Cardiac muscle cell (in vitro differentiated cells and primary cell): Measurements from ENCODE around the gene MPST. TPM values are rescaled to one million over a fixed set of nuclear protein-coding genes. Genes with fewer than 3 reads are reported as not detected.

Experiments
- DNase-seq, 2 donors: peaks; one replicate each; pipeline versions ENCODE4 v3.0.0 to v3.0.0-alpha.2; 2010 to 2017; ENCODE audit warnings: low read depth in 1 of 2, low spot score in 1 of 2
- H3K27ac ChIP-seq: fragments of 200-600 bp; sonication (generic); 2 replicates; pipeline ENCODE4 v1.5.1; 2016
- H3K27me3 ChIP-seq: fragments of 200-600 bp; sonication (generic); 2 replicates; pipeline ENCODE4 v1.6.0; 2016; ENCODE audit warnings: control low read depth
- H3K36me3 ChIP-seq: fragments of 200-600 bp; sonication (generic); 2 replicates; pipeline ENCODE4 v1.5.1; 2016; ENCODE audit warnings: control low read depth
- H3K4me1 ChIP-seq: fragments of 200-600 bp; sonication (generic); 2 replicates; pipeline ENCODE4 v1.8.1; 2017; ENCODE audit warnings: low read depth, mild to moderate bottlenecking, mixed run types
- H3K4me3 ChIP-seq: fragments of 200-600 bp; sonication (generic); 2 replicates; pipeline ENCODE4 v1.5.1; 2016; ENCODE audit warnings: mild to moderate bottlenecking
- H3K9me3 ChIP-seq: fragments of 200-600 bp; sonication (generic); 2 replicates; pipeline ENCODE4 v1.5.1; 2017; ENCODE audit warnings: low read depth, mild to moderate bottlenecking, control low read depth
- polyA plus RNA-seq: library from polyadenylated mRNA; unstranded; fragments of >200 nt; fragmentation: Nextera tagmentation; extraction: Ambion mirVana; gene quantifications from 2 replicates; pipeline ENCODE4 v1.2.1, GENCODE V29; 2016
- total RNA-seq: library from RNA; depleted of rRNA; stranded (reverse); fragments of >200 nt; gene quantifications from 2 replicates; pipeline ENCODE4 v1.2.3, GENCODE V29; 2016
- TF ChIP-seq, protein P1 (sequence below): IDR thresholded peaks from 2 replicates; pipeline ENCODE4 v1.5.1; 2012; ENCODE audit warnings: low read depth, mild to moderate bottlenecking, low read length

Gene MPST
- total and polyA plus RNA-seq, 2 experiments from 2014 or later = 86.0 to 152 TPM

DNA sequence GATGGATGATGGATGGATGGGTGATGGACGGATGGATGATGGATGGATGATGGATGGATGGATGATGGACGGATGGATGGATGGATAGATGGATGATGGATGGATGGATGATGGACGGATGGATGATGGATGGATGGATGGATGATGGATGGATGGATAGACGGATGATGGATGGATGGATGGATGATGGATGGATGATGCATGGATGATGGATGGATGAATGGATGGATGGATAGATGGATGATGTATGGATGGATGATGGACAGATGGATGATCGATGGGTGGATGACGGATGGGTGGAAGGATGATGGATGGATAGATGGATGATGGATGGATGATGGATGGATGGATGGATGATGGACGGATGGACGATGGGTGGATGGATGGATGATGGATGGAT is 53.1 kb downstream of the MPST start:
- H3K4me1 ChIP-seq = no peaks in the 10 kb centered on the region
- TF ChIP-seq, protein P1, sequence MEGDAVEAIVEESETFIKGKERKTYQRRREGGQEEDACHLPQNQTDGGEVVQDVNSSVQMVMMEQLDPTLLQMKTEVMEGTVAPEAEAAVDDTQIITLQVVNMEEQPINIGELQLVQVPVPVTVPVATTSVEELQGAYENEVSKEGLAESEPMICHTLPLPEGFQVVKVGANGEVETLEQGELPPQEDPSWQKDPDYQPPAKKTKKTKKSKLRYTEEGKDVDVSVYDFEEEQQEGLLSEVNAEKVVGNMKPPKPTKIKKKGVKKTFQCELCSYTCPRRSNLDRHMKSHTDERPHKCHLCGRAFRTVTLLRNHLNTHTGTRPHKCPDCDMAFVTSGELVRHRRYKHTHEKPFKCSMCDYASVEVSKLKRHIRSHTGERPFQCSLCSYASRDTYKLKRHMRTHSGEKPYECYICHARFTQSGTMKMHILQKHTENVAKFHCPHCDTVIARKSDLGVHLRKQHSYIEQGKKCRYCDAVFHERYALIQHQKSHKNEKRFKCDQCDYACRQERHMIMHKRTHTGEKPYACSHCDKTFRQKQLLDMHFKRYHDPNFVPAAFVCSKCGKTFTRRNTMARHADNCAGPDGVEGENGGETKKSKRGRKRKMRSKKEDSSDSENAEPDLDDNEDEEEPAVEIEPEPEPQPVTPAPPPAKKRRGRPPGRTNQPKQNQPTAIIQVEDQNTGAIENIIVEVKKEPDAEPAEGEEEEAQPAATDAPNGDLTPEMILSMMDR = no peak
- H3K27ac ChIP-seq = no peak overlapping the region
- H3K36me3 ChIP-seq = no peaks in the 10 kb centered on the region
- no peak overlapping the region for H3K4me3 ChIP-seq
- H3K9me3 ChIP-seq = no peaks in the 10 kb centered on the region
- H3K27me3 ChIP-seq = peaks cover 79% of the 10 kb centered on the region
- no peak for DNase-seq

DNA sequence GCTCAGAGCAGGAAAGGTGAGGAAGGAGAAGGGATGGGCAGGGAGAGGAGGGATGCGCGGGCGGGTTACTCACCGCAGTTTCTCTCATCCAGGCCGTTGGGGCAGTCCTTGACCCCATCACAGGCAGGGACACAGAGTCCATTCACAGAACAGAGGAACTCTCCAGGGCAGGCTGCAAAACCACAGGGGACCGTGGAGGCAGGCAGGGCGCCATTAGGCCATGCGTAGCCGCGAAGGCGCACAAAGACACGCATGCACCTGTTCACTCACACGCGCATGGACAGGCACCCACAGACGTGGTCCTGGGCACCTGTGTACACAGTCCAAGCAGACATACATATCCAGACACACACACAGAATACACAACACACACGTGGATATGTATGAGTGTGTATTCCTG is 55.0 kb downstream of the MPST start:
- H3K27me3 ChIP-seq = peaks cover 61% of the 10 kb centered on the region
- no peak overlapping the region for H3K27ac ChIP-seq
- TF ChIP-seq, protein P1 = no peak
- no peaks in the 10 kb centered on the region for H3K4me1 ChIP-seq
- DNase-seq = no peak
- no peak overlapping the region for H3K4me3 ChIP-seq
- H3K9me3 ChIP-seq = no peaks in the 10 kb centered on the region
- H3K36me3 ChIP-seq = no peaks in the 10 kb centered on the region

DNA sequence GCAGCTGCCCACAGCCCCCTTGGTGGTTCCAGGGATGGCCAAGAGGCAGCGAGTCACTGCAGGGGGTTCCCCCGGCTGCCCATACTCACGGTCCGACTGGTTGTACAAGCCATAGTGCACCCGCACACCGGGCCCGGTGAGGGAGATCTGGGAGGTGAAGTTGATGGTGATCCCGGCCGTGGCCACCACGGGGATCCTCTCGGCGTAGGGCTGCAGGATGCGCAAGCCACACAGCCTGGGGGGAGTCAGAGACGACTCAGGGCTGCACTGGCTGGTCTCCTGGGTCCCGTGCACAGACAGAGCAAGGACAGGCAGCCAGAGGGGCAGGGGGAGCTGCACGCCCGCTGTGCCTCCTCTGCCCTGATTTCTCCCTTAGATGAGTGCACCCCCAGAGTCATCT is 55.5 kb downstream of the MPST start:
- no peak for DNase-seq
- TF ChIP-seq, protein P1 = no peak
- no peaks in the 10 kb centered on the region for H3K4me1 ChIP-seq
- no peak overlapping the region for H3K27ac ChIP-seq
- no peaks in the 10 kb centered on the region for H3K9me3 ChIP-seq
- peaks cover 56% of the 10 kb centered on the region for H3K27me3 ChIP-seq
- no peak overlapping the region for H3K4me3 ChIP-seq
- H3K36me3 ChIP-seq = no peaks in the 10 kb centered on the region

DNA sequence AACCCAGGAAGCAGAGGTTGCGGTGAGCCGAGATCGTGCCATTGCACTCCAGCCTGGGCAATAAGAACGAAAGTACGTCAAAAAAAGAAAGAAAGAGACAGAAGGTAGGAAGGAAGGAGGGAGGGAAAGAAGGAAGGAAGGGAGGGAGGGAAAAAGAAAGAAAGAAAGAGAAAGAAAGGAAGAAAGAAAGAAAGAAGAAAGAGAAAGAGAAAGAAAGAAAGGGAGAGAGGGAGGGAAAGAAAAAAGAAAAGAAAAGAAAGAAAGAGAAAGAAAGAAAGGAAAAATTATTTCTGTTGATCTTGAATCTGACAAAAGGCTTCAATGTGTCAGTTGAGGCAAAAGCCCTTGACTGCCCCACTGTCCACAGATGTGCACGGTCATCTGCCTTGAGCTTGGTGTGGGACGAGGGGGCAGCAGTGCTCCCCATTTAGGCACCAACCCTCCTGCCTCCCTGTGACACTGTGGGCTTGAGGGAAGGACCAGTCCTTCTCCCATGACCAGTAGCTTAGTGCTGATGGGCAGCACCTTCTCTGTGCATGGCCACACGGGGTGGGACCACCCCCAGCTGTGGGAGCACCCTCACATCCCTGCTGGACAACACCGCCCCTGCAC is 56.4 kb downstream of the MPST start:
- Histone ChIP-seq H3K4me3 (no peak overlapping the region), H3K4me1 (no peaks in the 10 kb centered on the region), H3K27me3 (peaks cover 47% of the 10 kb centered on the region), H3K9me3 (no peaks in the 10 kb centered on the region), H3K27ac (no peak overlapping the region), H3K36me3 (no peaks in the 10 kb centered on the region)
- TF ChIP-seq, protein P1 = no peak
- DNase-seq = no peak

GRCh38 chr22:37077802-37078448 is 58.4 kb downstream of the MPST start:
- TF ChIP-seq, protein P1 = peak; percentile 100
- peak; percentile 66 to 72 for DNase-seq
- no peaks in the 10 kb centered on the region for H3K4me1 ChIP-seq
- H3K27ac ChIP-seq = no peak overlapping the region
- no peaks in the 10 kb centered on the region for H3K9me3 ChIP-seq
- peaks cover 39% of the 10 kb centered on the region for H3K27me3 ChIP-seq
- H3K4me3 ChIP-seq = no peak overlapping the region
- H3K36me3 ChIP-seq = no peaks in the 10 kb centered on the region
